ENCODE data around the gene BAZ1A.

BAZ1A gene

GRCh38 chr14:34785223-34786006, 89.7 kb downstream of the BAZ1A start:
- no peak overlapping the region for H3K4me3 ChIP-seq (ENCODE audit: low read length)

GRCh38 chr14:34782031-34782430, 93.1 kb downstream of the BAZ1A start:
- no peak overlapping the region for H3K4me3 ChIP-seq (ENCODE audit: low read length)
- no peak for TF ChIP-seq ZNF274 (IDR thresholded peaks at IDR 0.05; ENCODE audit: low read depth, low read length)

More at GRCh38 chr14:34785223-34786006, 89.7 kb downstream of the BAZ1A start:
- no peak for TF ChIP-seq ZNF274 (IDR thresholded peaks at IDR 0.05; ENCODE audit: low read depth, low read length)

GRCh38 chr14:34781242-34781641, 93.9 kb downstream of the BAZ1A start:
- H3K4me3 ChIP-seq (ENCODE audit: low read length) = no peak overlapping the region
- no peak for TF ChIP-seq ZNF274 (IDR thresholded peaks at IDR 0.05; ENCODE audit: low read depth, low read length)

- no peak overlapping the region for H3K4me3 ChIP-seq (ENCODE audit: low read length)
- TF ChIP-seq ZNF274 (IDR thresholded peaks at IDR 0.05; ENCODE audit: low read depth, low read length) = no peak
Observed at GRCh38 chr14:34780646-34781045, 94.5 kb downstream of the BAZ1A start.

- TF ChIP-seq ZNF274 (IDR thresholded peaks at IDR 0.05; ENCODE audit: low read depth, low read length) = no peak
- no peak overlapping the region for H3K4me3 ChIP-seq (ENCODE audit: low read length)
Observed at GRCh38 chr14:34778744-34779143, 96.4 kb downstream of the BAZ1A start.

GRCh38 chr14:34776611-34777010, 98.5 kb downstream of the BAZ1A start:
- TF ChIP-seq ZNF274 (IDR thresholded peaks at IDR 0.05; ENCODE audit: low read depth, low read length) = no peak

GRCh38 chr14:34775922-34776321, 99.2 kb downstream of the BAZ1A start:
- H3K4me3 ChIP-seq (ENCODE audit: low read length) = no peak overlapping the region
- TF ChIP-seq ZNF274 (IDR thresholded peaks at IDR 0.05; ENCODE audit: low read depth, low read length) = no peak

More at GRCh38 chr14:34776611-34777010, 98.5 kb downstream of the BAZ1A start:
- no peak overlapping the region for H3K4me3 ChIP-seq (ENCODE audit: low read length)

- no peak overlapping the region for H3K4me3 ChIP-seq (ENCODE audit: low read length)
- TF ChIP-seq ZNF274 (IDR thresholded peaks at IDR 0.05; ENCODE audit: low read depth, low read length) = no peak
Observed at GRCh38 chr14:34775342-34775741, 99.8 kb downstream of the BAZ1A start.

GRCh38 chr14:34770901-34771300, 104.3 kb downstream of the BAZ1A start:
- no peak for TF ChIP-seq ZNF274 (IDR thresholded peaks at IDR 0.05; ENCODE audit: low read depth, low read length)
- no peak overlapping the region for H3K4me3 ChIP-seq (ENCODE audit: low read length)

GRCh38 chr14:34766606-34767005, 108.6 kb downstream of the BAZ1A start:
- TF ChIP-seq ZNF274 (IDR thresholded peaks at IDR 0.05; ENCODE audit: low read depth, low read length) = no peak
- no peak overlapping the region for H3K4me3 ChIP-seq (ENCODE audit: low read length)

GRCh38 chr14:34766060-34766459, 109.1 kb downstream of the BAZ1A start:
- H3K4me3 ChIP-seq (ENCODE audit: low read length) = no peak overlapping the region
- no peak for TF ChIP-seq ZNF274 (IDR thresholded peaks at IDR 0.05; ENCODE audit: low read depth, low read length)

- no peak overlapping the region for H3K4me3 ChIP-seq (ENCODE audit: low read length)
- TF ChIP-seq ZNF274 (IDR thresholded peaks at IDR 0.05; ENCODE audit: low read depth, low read length) = no peak
Observed at GRCh38 chr14:34755215-34755614, 119.9 kb downstream of the BAZ1A start.

- no peak for TF ChIP-seq ZNF274 (IDR thresholded peaks at IDR 0.05; ENCODE audit: low read depth, low read length)
Observed at GRCh38 chr14:34754687-34755086, 120.5 kb downstream of the BAZ1A start.

GRCh38 chr14:34750670-34751069, 124.5 kb downstream of the BAZ1A start:
- no peak overlapping the region for H3K4me3 ChIP-seq (ENCODE audit: low read length)
- no peak for TF ChIP-seq ZNF274 (IDR thresholded peaks at IDR 0.05; ENCODE audit: low read depth, low read length)

More at GRCh38 chr14:34754687-34755086, 120.5 kb downstream of the BAZ1A start:
- no peak overlapping the region for H3K4me3 ChIP-seq (ENCODE audit: low read length)

- no peak overlapping the region for H3K4me3 ChIP-seq (ENCODE audit: low read length)
Observed at GRCh38 chr14:34750233-34750632, 124.9 kb downstream of the BAZ1A start.

More at GRCh38 chr14:34750233-34750632, 124.9 kb downstream of the BAZ1A start:
- TF ChIP-seq ZNF274 (IDR thresholded peaks at IDR 0.05; ENCODE audit: low read depth, low read length) = no peak
